Hindlimb muscle (tissue), 1 donor: Measurements from ENCODE around the gene MR1. TPM values are rescaled to one million over a fixed set of nuclear protein-coding genes. Genes with fewer than 3 reads are reported as not detected.

Experiments used
- polyA plus RNA-seq: library from polyadenylated mRNA; unstranded; fragments of 120-200 nt; gene quantifications from one replicate; pipeline ENCODE4 v1.2.1, GENCODE V29; 2013; ENCODE audit not compliant: insufficient read length

MR1 gene
- polyA plus RNA-seq, 1 donor = 3.3 TPM

Other genes with a start within 250 kb of the MR1 start
- gene KIAA1614, start 121.1 kb upstream of the MR1 start, polyA plus RNA-seq = 16.8 TPM
- gene STX6, start 11.1 kb upstream of the MR1 start, polyA plus RNA-seq = 17.4 TPM
- 7.5 TPM for gene IER5, start 54.7 kb downstream of the MR1 start, polyA plus RNA-seq